Fibroblast of lung (primary cell): Measurements from ENCODE around the gene LRIT1. TPM values are rescaled to one million over a fixed set of nuclear protein-coding genes. Genes with fewer than 3 reads are reported as not detected.

ENCODE experiments used
- DNase-seq, 2 donors: peaks; one replicate each; pipeline versions ENCODE4 v3.0.0 to v3.0.0-alpha.2; 2010; ENCODE audit warnings: low read depth in 2 of 2
- H2AFZ ChIP-seq: 2 replicates; pipeline ENCODE4 v1.5.1; 2012; ENCODE audit warnings: low read length, control low read depth, inconsistent platforms
- H3K27ac ChIP-seq: 2 replicates; pipeline ENCODE4 v1.5.1; 2011; ENCODE audit warnings: low read length, control low read depth; ENCODE audit not compliant: insufficient read depth
- H3K27me3 ChIP-seq: 2 replicates; pipeline ENCODE4 v1.5.1; 2011; ENCODE audit warnings: mild to moderate bottlenecking, low read length; ENCODE audit not compliant: control insufficient read depth, insufficient read depth
- H3K36me3 ChIP-seq: 2 replicates; pipeline ENCODE4 v1.5.1; 2011; ENCODE audit warnings: low read length; ENCODE audit not compliant: control insufficient read depth, insufficient read depth
- H3K4me1 ChIP-seq: 2 replicates; pipeline ENCODE4 v1.5.1; 2011; ENCODE audit warnings: low read length; ENCODE audit not compliant: control insufficient read depth, insufficient read depth; ENCODE audit errors: extremely low read depth
- H3K4me2 ChIP-seq: 2 replicates; pipeline ENCODE4 v1.5.1; 2011; ENCODE audit warnings: low read length, control low read depth; ENCODE audit not compliant: insufficient read depth; ENCODE audit errors: extremely low read depth
- H3K4me3 ChIP-seq, 4 experiments: fragments of 200-600 bp in 1 of 4; sonication (generic) in 1 of 4; replicated peaks in 1 of 4; 2 replicates each; pipeline ENCODE4 v1.5.1; 2011 to 2016; ENCODE audit warnings: low read length in 4 of 4, low read depth in 3 of 4, mild to moderate bottlenecking in 3 of 4, control low read depth in 2 of 4, inconsistent platforms in 1 of 4, mixed read lengths in 1 of 4; ENCODE audit not compliant: insufficient read depth in 1 of 4; ENCODE audit errors: control extremely low read depth in 1 of 4
- H3K79me2 ChIP-seq: 2 replicates; pipeline ENCODE4 v1.5.1; 2012; ENCODE audit warnings: mild to moderate bottlenecking, low read length, inconsistent platforms; ENCODE audit not compliant: control insufficient read depth, insufficient read depth
- H3K9ac ChIP-seq: 2 replicates; pipeline ENCODE4 v1.5.1; 2011; ENCODE audit warnings: mild to moderate bottlenecking, low read length, control low read depth; ENCODE audit not compliant: insufficient read depth
- H3K9me3 ChIP-seq: 2 replicates; pipeline ENCODE4 v1.5.1; 2012; ENCODE audit warnings: low read depth, low read length; ENCODE audit not compliant: control insufficient read depth, insufficient read depth
- H4K20me1 ChIP-seq: 2 replicates; pipeline ENCODE4 v1.5.1; 2011; ENCODE audit warnings: low read length; ENCODE audit not compliant: control insufficient read depth, insufficient read depth; ENCODE audit errors: extremely low read depth
- EZH2 ChIP-seq: IDR thresholded peaks from 2 replicates; pipeline ENCODE4 v1.5.1; 2012; ENCODE audit warnings: low read length, control low read depth, mild to moderate bottlenecking; ENCODE audit errors: missing control alignments
- polyA plus RNA-seq, 2 donors: library from polyadenylated mRNA; depleted of rRNA in 1 of 2; stranded (reverse) in 1 of 2; unstranded in 1 of 2; fragments of >200 nt; gene quantifications; 2 replicates each; pipeline ENCODE4 v1.2.1, GENCODE V29; 2011 to 2012; ENCODE audit warnings: missing spikeins in 1 of 2
- total RNA-seq: library from RNA; depleted of rRNA; stranded (reverse); fragments of >200 nt; gene quantifications from 2 replicates; pipeline ENCODE4 v1.2.1, GENCODE V29; 2014
- TF ChIP-seq, protein P1 (sequence below), 2 donors: IDR thresholded peaks in 1 of 2; conservative IDR thresholded peaks in 1 of 2; 1 replicate in 1 of 2; 2 replicates in 1 of 2; pipeline ENCODE4 v1.5.1; 2011 to 2012; ENCODE audit warnings: low read length in 2 of 2, control low read depth in 1 of 2, inconsistent platforms in 1 of 2, low read depth in 1 of 2, mild to moderate bottlenecking in 1 of 2

LRIT1 gene
- total and polyA plus RNA-seq, 2 donors (not counting 1 experiment from before 2014, with no cell fraction given) = not detected

DNA sequence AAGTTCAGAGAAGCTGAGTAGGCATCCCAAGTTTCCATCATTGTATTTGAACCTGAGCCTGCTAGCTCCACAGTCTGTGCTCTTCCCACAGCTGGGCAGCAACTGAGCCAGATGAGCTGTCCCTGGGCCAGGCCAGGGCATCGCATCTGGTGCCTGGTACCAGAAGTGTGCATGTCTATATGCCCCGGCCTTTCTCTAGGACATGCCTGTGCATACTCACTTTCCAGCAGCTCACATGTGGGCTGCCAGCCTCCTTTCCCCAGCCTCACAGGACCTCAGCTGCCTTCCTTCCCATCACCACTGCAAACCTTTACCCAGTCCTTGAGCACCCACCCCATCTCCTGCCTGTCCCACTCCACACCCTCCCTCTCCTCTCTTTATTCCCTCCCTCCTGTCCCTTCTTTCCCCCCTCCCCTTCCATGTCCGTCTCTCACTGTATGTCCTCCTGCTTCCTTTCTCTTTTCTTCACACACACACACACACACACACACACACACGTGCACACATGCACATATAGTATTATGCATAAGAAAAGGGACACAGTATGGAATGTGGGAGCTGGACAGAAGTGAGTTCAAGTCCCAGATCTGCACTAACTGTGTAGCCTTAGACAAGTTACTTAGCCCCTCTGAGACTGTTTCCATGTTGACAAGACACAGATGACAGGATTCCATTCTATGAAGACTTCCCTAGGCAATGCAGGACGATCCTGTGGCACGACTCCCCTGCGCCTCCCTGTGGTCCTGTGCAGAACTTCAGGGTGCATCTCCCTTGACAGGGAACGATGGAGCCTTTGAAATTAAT lies 36.1 kb downstream of the LRIT1 start:
- peak; percentile 6 to 22 for DNase-seq

DNA sequence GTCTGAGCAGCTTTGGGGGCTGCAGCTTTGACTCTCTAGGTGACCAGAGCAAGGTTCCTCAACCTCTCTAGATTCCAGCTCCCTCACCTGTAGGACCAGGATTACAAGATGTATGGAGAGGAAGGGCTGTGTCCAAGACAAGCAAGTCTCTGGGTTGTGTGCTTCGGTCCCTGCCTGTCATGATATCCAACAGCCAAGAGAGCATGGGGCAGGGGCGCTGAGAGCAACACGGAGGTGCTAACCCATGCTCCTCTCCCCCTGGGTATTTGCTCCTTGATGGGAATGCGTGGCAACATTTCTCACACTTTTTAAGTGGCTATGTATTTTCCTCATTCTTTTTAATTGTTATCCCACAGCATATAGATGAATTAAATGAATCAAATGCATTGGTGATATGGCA lies 36.7 kb downstream of the LRIT1 start:
- Histone ChIP-seq H3K4me1 (no peaks in the 10 kb centered on the region), H3K9me3 (no peaks in the 10 kb centered on the region), H3K27me3 (no peaks in the 10 kb centered on the region), H3K4me3 (no peak overlapping the region), H3K27ac (no peak overlapping the region), H3K79me2 (no peaks in the 10 kb centered on the region), H4K20me1 (no peaks in the 10 kb centered on the region), H2AFZ (no peak overlapping the region), H3K9ac (no peak overlapping the region), H3K4me2 (no peak overlapping the region), H3K36me3 (no peaks in the 10 kb centered on the region)
- no peak for DNase-seq
- TF ChIP-seq, protein P1, sequence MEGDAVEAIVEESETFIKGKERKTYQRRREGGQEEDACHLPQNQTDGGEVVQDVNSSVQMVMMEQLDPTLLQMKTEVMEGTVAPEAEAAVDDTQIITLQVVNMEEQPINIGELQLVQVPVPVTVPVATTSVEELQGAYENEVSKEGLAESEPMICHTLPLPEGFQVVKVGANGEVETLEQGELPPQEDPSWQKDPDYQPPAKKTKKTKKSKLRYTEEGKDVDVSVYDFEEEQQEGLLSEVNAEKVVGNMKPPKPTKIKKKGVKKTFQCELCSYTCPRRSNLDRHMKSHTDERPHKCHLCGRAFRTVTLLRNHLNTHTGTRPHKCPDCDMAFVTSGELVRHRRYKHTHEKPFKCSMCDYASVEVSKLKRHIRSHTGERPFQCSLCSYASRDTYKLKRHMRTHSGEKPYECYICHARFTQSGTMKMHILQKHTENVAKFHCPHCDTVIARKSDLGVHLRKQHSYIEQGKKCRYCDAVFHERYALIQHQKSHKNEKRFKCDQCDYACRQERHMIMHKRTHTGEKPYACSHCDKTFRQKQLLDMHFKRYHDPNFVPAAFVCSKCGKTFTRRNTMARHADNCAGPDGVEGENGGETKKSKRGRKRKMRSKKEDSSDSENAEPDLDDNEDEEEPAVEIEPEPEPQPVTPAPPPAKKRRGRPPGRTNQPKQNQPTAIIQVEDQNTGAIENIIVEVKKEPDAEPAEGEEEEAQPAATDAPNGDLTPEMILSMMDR (conservative IDR thresholded peaks at IDR 0.05 in 1 of 2, IDR thresholded peaks at IDR 0.05 in 1 of 2; ENCODE audit: low read depth in 1 of 2, low read length in 2 of 2) = no peak
- TF ChIP-seq EZH2 = no peak

More for the DNA sequence above, 36.1 kb downstream of the LRIT1 start:
- Histone ChIP-seq H3K4me1 (no peaks in the 10 kb centered on the region), H3K79me2 (no peaks in the 10 kb centered on the region), H3K9ac (no peak overlapping the region), H3K4me2 (no peak overlapping the region), H3K27ac (no peak overlapping the region), H3K36me3 (no peaks in the 10 kb centered on the region), H3K9me3 (no peaks in the 10 kb centered on the region), H3K27me3 (no peaks in the 10 kb centered on the region), H2AFZ (no peak overlapping the region), H4K20me1 (no peaks in the 10 kb centered on the region), H3K4me3 (no peak overlapping the region)
- TF ChIP-seq EZH2 = no peak
- TF ChIP-seq, protein P1 (conservative IDR thresholded peaks at IDR 0.05 in 1 of 2, IDR thresholded peaks at IDR 0.05 in 1 of 2; ENCODE audit: low read depth in 1 of 2, low read length in 2 of 2) = peak; percentile 65 to 74

DNA sequence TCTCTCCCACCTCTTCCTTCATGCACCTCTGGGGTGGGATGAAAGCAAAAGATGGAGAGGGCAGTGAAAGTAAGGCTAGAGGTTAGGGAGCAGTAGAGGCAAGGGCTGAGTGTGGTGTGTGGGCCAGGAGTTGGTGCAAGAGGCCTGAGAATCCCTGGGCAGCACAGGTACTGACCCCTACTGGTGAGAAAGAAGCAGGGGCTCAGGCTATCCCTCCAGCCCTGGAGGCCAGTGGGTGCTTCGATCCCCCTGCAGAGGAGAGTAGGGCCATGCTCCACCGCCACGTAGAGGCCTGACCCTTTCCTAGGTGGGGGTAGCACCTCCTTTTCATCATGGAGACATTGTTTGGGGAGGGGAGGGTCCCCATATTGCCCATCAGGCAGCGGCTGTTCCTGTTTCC lies 37.2 kb downstream of the LRIT1 start:
- DNase-seq = no peak
- H3K79me2 ChIP-seq = no peaks in the 10 kb centered on the region
- no peak overlapping the region for H2AFZ ChIP-seq
- no peak overlapping the region for H3K27ac ChIP-seq
- no peaks in the 10 kb centered on the region for H3K4me1 ChIP-seq
- H3K9me3 ChIP-seq = no peaks in the 10 kb centered on the region
- no peaks in the 10 kb centered on the region for H3K27me3 ChIP-seq
- H3K4me2 ChIP-seq = no peak overlapping the region
- H3K9ac ChIP-seq = no peak overlapping the region
- no peaks in the 10 kb centered on the region for H3K36me3 ChIP-seq
- TF ChIP-seq EZH2 = no peak
- TF ChIP-seq, protein P1 (conservative IDR thresholded peaks at IDR 0.05 in 1 of 2, IDR thresholded peaks at IDR 0.05 in 1 of 2; ENCODE audit: low read depth in 1 of 2, low read length in 2 of 2) = no peak
- no peak overlapping the region for H3K4me3 ChIP-seq
- no peaks in the 10 kb centered on the region for H4K20me1 ChIP-seq
